Femur (tissue), 1 donor: ENCODE results near the gene GNB2.
"Not testable (repeated sequence)": the region's sequence is repeated elsewhere in the genome, so short reads cannot be mapped to it uniquely, and the experiment has no call there.

Experiments used
- DNase-seq: peaks from one replicate; pipeline ENCODE4 v3.0.0-alpha.2; 2017

GNB2 gene

DNA sequence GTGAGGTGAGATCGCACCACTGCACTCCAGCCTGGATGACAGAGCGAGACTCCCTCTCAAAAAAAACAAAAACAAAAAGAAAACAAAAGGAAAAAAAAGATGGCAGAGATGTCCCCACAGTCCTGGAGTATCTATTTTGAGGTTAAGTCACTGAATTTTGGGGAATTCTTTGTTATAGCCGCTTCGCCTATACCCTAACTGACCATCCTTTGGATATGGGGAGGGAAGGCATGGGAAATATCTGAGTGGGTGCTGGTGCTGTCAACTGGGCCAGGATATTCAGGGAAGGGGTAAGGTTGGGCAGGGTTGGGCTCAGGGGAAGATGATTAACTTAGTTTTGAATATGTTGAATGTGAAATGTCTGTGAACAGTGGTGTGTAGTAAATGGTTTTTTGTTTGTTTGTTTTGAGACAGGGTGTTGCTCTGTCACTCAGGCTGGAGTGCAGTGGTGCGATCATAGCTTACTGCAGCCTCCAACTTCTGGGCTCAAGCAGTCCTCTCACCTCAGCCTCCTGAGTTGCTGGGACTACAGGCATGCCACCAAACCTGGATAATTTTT is 8.3 kb upstream of the GNB2 start:
- DNase-seq: no peak

DNA sequence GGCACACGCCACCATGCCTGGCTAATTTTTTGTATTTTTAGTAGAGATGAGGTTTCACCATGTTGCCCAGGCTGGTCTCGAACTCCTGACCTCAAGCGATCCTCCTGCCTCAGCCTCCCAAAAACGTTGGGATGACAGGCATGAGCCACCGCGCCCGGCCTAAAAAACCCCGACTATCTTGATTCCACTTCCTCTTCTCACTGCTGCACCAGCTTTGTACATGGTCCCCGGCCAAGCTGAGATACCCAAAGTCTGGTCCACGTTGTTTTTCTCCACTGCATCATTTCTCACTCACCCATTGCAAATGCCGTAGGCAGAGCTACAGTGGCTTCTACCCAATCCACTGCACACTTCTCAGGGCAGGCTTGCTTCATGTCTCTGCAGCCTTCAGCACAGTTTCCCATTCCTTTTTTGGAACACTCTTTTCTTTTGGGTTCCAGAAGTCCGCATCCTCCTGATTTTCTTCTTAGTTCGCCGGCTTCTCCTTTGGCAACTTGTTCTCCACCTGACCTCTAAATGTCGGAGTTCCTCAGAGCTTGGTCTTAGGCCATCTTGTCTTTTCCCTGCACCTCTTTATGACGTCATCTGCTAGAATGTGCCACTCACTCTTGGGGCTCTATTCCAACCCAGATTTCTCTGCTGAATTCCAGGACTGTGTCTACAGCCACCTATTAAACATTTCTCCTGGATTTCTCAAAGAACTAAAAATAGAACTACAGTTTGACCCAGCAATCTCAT is 6.0 kb upstream of the GNB2 start:
- no peak for DNase-seq

DNA sequence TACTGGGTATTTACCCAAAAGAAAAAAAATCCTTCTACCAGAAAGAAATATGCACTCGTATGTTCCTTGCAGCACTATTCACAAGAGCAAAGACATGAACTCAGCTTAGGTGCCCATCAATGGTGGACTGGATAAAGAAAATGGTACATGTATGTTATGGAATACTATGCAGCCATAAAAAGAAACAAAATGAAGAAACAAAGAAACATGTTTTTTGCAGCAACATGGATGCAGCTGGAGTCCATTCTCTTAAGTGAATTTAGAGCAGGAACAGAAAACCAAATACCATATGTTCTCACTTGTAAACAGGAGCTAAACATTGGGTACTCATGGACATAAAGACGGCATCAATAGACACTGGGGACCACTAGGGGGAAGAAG is 5.5 kb upstream of the GNB2 start:
- no peak for DNase-seq

DNA sequence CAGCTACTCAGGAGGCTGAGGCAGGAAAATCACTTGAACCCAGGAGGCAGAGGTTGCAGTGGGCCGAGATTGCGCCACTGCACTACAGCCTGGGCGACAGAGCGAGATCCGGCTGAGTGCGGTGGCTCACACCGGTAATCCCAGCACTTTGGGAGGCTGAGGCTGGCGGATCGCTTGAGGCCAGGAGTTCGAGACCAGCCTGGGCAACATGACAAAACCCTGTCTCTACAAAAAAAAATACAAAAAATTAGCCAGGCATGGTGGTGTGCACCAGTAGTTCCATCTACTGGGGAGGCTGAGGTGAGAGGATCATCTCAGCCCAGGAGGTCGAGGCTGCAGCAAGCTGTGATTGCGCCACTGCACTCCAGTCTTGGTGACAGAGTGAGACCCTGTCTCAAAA is 4.4 kb upstream of the GNB2 start:
- DNase-seq: not testable (repeated sequence)

DNA sequence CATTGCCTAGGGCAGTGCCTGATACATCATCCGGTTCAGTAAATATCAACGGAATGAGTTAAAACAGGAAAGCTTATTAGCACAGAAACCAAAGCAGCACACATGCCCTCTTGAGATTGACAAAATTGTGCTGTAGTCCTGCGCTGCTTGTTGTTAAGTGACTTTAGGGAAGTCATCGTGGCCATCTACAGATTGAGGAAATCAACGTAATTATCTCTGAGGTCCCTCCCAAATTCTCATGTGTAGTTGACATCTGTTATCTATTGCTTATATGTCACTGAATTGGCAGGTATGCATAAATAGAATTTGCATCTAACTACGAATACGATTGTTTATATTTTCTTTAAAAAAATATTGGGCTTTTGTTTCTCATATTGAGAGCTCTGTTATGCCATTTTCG is 3.5 kb upstream of the GNB2 start:
- DNase-seq: no peak

DNA sequence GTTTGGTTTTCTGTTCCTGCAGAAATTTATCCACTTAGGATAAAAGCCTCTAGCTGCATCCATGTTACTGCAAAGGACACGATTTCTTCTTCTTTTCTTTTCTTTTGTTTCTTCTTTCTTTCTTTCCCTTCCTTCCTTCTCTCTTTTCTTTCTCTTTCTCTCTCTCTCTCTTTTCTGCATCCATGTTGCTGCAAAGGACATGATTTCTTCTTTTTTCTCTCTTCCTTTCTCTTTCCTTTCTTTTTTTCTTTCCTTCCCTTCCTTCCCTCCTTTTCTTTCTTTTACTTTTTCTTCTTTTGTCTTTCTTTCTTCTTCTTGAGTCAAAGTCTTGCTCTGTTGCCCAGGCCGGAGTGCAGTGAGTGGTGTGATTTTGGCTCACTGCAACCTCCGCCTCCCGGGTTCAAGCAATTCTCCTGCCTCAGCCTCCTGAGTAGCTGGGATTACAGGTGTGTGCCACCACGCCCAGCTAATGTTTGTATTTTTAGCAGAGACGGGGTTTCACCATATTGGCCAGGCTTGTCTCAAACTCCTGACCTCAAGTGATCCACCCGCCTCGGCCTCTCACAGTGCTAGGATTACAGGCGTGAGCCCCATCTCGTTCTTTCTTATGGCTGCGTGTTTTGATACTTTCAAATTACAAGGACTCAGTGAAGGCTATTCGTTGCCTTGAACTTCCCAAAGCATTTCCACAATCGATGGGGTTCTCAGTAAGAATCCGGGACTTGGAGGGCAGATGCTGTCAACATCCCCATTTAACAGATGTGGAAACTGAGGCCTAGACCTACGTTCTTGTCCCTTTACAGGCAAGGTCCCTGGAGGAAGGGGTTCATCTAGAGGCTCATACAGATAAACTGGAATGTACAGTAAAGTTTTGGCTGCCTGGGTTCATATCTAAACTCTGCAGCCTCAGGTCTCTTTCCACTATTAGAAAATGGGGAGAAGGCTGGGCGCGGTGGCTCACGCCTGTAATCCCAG is 1.9 kb upstream of the GNB2 start:
- DNase-seq: no peak

DNA sequence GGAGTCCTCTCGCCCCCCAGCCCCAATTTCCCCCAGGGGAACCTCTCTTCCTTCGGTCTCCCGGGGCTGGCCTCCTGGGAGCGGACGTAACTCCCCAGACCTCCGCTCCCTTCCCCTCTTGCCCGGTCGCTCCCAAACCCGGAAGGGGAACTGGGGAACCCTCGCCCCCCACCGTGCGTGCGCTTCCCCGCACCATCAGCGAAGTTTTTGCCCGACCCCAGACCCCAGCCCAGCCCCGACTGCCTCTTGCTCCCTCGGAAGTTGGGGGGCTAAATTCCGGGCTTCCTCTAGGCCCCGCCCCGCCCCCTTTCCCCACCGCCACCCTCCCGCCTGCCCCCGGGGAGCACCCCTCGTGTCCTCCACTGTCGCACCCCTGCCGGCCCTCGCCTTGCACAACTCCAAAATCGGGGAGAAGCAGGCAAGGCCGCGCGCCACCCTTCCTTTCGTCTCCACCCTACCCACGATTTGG is 436 bp downstream of the GNB2 start:
- DNase-seq: peak; percentile 69

DNA sequence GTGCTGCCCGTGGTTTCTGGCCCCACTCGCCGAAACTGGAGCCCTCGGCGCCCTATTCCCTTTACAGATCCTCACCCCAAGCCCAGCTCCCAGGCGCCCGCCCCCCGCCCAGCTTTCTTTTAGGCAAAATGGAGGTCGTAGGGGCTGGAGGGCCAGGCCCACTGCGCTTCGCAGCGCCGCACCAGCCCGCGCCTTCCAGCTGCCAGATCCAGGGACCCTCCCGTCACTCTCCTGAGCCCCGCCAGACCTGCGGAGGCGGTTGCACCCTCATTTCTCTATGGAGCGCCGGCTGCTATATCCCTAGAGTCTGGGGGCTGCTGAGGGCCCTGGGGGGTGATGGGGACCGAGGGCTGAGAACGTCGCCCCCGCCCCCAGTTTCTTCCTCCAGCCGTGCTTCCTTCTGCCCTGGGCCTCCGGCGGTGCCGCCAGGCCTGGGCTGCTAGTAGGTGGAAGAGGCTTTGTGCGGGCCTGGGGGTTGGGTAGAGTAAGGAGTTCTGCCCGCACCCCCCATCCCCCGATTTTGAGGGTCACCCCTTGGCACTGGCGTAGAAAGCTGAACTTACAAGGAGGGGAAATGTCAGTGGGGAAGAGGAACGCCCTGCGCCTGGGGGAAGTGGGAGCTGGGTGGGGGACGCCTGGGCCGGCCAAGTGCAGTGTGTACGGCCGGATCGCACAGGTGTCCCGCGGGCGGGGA is 1.0 kb downstream of the GNB2 start:
- DNase-seq: no peak

DNA sequence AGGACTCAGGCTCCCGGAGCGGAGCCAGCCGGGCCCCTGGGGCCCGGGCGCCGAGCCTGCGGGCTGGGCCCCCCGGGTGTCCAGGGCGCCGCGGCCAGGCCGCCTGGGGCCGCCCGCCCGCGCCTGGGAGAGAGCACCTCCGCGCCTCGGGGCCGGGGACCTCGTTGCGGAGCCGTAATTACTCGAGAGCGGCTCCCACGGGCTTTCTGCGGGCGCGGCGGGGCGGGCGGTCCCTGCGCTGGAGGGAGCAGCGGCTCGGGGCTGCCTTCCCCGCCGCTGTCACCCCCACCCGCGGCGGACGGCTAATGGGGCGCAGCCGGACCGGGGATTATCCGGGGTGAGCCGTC is 1.5 kb downstream of the GNB2 start:
- DNase-seq: no peak

DNA sequence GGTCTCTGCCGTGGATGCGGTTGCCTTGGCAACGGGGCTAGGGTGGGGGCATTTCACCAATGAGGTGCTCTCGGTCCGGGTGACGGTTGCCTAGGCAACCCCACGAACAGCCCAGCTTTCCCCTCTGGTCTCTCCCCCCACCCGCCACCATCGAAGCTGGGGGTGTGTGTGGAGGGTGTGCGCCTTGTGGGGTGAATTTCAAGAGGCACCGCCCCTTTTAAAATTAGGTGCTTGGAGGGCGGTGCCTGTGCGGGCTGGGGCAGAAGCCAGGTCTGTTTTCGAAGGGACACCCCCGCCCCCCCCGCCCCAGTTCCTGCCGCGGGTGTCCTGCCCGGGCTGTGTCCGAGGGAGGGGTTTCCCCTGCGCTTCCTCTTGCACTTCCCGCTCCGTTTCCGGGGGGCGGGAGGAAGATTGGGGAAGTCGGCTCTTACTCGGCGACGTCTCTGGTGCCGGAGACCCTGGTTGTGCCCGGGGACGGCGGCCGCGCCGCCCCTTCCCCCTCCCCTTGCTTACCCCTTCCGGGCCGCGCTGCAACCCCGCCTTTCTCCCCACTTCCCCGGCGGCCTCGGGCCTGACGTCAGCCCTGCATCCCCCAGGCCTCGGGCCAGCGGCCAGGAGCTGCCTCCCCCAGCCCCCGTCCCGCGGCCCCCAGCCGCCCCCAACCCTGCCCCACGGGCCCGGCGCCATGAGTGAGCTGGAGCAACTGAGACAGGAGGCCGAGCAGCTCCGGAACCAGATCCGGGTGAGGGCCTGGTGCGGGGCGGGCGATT is 2.2 kb downstream of the GNB2 start:
- peak; percentile 87 for DNase-seq

DNA sequence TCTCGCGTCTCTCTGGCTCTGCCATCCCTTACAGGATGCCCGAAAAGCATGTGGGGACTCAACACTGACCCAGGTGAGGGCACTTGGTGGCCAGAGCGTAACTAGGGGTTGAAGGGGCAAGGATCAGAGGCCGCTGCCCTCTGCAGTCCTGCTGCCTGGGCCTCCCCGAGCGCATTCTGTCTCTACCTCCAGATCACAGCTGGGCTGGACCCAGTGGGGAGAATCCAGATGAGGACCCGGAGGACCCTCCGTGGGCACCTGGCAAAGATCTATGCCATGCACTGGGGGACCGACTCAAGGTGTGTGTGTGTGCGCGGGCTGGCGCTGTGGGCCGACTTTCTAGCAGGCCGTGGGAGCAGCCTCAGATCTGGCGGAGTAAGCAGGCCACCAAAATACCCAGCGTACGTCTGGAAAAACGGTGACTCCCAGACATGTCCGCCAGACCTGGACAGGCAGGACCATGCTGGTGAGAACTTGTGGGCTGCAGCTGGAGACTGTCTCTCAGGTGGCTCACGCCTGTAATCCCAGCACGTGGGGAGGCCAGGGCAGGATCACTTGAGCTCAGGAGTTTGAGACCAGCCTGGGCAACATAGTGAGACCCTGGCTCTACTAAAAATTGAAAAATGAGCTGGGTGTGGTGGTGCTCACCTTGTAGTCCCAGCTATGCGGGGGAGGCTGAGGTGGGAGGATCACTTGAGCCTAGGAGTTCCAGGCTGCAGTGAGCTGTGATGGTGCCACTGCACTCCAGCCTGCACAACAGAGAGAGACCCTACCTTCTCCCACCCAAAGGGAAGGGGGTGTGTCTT is 3.2 kb downstream of the GNB2 start:
- no peak for DNase-seq

DNA sequence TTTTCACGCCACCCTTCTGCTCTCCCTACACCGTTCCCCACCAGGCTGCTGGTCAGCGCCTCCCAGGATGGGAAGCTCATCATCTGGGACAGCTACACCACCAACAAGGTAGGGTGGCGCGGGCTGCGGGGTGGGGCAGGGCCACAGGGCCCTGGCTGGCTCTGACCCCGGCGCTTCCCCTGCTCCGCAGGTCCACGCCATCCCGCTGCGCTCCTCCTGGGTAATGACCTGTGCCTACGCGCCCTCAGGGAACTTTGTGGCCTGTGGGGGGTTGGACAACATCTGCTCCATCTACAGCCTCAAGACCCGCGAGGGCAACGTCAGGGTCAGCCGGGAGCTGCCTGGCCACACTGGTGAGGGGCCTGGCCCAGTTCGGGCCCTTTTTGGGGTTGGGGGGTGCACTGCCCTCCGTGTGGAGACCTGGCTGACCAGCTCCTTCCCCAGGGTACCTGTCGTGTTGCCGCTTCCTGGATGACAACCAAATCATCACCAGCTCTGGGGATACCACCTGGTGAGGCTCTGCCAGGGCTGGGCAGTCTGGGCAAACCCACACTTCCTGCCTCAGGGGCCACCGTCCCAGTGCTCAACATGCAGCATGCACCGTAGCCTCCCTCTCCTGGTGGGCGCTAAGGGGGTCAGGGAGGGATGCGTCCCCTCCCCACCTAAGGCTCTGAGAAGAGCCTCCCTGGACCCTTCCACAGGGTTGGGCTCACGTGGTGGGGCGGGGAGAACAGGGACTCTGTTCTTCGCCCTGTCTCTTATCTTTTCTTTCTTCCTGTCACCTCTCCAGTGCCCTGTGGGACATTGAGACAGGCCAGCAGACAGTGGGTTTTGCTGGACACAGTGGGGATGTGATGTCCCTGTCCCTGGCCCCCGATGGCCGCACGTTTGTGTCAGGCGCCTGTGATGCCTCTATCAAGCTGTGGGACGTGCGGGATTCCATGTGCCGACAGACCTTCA is 4.0 kb downstream of the GNB2 start:
- DNase-seq: no peak

DNA sequence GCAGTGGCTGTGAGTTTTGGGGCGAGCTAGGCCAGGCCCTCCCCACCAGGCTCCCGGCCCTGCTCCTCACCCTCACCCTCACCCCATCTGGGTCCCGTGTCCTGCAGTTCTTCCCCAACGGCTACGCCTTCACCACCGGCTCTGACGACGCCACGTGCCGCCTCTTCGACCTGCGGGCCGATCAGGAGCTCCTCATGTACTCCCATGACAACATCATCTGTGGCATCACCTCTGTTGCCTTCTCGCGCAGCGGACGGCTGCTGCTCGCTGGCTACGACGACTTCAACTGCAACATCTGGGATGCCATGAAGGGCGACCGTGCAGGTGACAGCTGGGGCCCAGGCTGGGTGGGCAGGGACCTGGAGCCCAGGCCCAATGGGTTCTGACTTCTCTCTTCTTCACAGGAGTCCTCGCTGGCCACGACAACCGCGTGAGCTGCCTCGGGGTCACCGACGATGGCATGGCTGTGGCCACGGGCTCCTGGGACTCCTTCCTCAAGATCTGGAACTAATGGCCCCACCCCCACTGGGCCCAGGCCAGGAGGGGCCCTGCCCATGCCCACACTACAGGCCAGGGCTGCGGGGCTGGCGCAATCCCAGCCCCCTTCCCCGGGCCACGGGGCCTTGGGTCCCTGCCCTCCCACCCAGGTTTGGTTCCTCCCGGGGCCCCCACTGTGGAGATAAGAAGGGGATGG is 4.9 kb downstream of the GNB2 start:
- DNase-seq: no peak

DNA sequence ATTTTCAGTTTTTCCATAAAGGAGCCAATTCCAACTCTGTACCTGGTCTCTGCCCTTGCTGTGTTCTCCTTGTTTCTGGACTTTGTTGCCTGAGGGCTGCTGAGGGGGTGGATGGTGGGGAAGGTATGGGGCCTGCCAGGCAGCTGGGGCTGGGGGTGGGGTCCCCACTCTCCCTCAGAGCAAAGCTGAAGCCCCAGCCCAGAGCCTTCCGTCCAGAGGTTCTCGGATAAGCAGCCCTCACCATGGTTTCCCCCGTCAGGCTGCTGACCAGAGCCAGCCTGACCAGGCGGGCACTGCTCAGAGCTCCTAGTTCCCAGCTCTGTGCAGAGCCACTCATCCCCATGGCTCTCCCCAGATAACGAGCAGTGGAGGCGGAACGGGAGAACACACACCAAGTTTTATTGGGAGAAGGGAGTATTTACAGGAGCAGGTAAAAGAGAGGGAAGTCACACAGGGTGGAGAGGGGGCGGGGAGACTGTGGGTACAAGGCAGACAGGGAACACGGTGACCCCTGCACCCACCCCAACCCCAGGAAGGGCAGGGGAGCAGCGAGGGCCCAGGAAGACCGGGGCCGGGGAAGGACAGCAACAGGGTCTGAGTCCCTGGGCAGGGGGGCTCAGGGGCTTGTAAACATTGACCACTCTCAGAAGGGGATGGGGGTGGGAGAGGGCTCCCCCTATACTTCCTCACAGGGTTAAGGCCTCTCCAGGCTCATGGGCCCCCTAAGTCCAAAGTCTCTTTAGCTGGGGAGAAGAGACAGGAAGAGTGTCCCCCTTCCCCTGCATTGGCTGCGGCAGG is 5.8 kb downstream of the GNB2 start:
- no peak for DNase-seq

DNA sequence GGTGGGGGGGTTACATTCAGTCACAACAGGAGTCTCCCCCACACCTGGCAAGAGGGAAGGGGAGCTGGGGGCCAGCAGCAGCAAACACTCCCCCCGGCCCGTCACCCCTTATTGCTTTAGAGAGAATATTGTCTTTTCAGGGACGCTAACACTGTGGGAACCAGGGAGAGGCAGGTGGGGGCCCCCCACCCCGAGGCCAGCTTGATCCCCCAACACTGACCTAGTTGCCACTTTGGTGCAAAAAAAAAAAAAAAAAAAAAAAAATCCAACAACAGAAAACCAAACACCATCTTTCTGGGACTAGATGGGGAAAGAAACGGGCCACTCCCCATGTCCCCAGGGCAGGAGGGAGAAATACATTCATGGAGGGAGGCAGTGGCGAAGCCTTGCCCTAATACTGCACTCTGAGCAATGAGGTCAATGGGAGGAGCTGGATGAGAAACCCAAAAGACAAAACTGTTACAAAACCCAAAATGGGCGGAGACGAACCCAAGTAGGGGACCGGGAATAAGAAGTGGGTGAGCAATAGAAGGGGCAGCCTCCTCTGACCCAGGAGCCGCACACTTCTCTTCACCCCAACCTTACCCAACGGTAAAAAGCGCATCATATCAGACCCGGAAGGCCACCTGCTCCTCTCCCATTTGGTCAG is 6.5 kb downstream of the GNB2 start:
- DNase-seq: no peak

DNA sequence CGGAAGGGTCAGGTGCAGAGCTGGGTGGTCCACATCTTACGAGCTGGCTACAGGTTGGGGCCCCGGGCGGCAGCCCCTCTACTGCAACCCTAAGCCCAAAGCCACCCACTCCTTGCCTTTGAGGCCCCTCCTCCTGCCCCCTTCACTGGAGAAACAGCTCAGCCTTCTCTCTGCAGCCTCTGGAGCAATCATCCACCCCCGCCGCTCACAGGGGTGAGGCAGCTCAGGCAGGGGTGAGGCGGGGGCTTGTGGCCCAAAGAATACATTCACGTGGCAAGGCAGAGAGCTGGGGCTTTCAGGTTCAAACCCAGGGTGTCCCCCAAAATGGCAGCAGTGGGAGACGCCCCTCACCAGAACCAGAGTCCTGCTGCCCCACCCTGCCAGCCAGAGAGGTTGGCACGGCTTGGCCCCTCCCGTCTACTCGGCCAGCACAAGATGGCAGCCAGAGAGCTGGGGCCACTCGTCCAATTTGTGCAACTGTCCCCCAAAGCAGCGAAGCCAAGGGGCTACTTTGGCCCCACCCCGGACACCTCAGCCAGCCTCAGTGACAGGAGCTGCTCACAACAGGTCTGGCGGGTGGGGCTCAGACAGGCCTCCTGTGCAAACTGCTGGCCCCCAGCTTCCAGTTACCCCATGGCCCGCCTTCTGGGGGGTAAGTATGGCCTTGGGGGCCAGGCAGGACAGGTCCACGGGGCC is 7.2 kb downstream of the GNB2 start:
- no peak for DNase-seq

DNA sequence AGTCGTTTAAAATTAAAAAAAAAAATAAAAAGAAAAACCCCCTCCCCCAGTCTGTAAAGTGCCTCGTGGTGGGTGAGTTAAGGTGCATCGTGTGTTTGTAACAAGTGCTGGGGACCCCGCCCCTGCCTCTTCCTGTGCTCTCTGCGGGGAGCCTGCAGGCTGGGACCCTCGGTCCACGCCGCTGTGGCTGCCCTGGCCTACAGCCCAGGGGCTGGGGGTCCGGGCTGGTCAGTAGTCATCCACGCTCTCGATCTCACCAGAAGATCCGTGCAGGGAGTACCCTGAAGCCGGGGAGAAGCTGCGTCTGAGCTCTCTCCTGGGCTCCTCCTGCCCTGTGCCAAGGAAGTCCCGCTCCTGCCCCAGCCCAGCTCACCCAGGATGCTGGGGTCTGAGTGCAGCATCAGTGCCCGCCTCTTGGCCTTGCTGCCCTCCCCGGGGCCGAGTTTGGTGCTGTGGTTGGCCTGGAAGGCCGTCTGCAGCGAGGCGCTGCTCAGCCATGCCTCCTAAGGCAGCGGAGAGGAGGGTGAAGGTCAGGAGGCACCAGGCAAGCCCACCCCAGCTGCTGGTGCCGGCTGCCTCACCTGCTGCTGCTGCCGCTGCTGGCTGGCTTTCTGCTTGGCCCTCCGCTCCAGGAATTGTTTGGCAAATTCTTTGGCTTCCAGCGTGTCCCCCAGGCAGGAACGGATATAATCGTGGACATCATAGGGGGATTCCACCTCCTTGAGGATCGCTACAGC is 8.1 kb downstream of the GNB2 start:
- DNase-seq: no peak
